IMR-90 (cell line): ENCODE results near the gene GLCE. TPM values are rescaled to one million over a fixed set of nuclear protein-coding genes. Genes with fewer than 3 reads are reported as not detected.

Source experiments
- ATAC-seq: fragments of 200-7000 bp; cut with Tn5 transposase; 2 replicates; pipeline ENCODE4 v1.9.1; 2020; ENCODE audit warnings: low read depth, mild to moderate bottlenecking, moderate library complexity
- BruUV-seq: library from RNA; stranded (reverse); fragments of 400-500 nt; replicated peaks from 2 replicates; lab custom pipeline; 2021; lab: Mats Ljungman, UMichigan
- CTCF ChIA-PET: fragments of 300-600 bp; formaldehyde crosslinking; extraction: SDS; loops from one replicate; lab custom pipeline; 2021; ENCODE audit warnings: antibody characterized with exemption; lab: Yijun Ruan, JAX
- POLR2A ChIA-PET: fragments of 300-600 bp; sonication (Branson Sonifier 250); formaldehyde crosslinking; loops from one replicate; lab custom pipeline; 2022; ENCODE audit warnings: antibody characterized with exemption; ENCODE audit not compliant: unreplicated experiment; lab: Charles Lee
- DNase-seq: peaks from one replicate; pipeline ENCODE4 v3.0.0; 2013
- H2AFZ ChIP-seq: replicated peaks from 2 replicates; pipeline ENCODE3; 2013; ENCODE audit warnings: low read length, mild to moderate bottlenecking; ENCODE audit not compliant: poor library complexity
- H2AK5ac ChIP-seq: 2 replicates; pipeline ENCODE4 v1.6.1; 2013; ENCODE audit warnings: low read depth, low read length, inconsistent platforms
- H2AK9ac ChIP-seq: replicated peaks from 2 replicates; pipeline ENCODE3; 2013; ENCODE audit warnings: mild to moderate bottlenecking, low read depth, low read length, moderate library complexity; ENCODE audit not compliant: poor library complexity
- H2BK120ac ChIP-seq: 2 replicates; pipeline ENCODE4 v1.6.1; 2013; ENCODE audit warnings: low read depth, low read length, inconsistent platforms
- H2BK15ac ChIP-seq: 3 replicates; pipeline ENCODE4 v1.6.1; 2013; ENCODE audit warnings: low read depth, low read length, inconsistent platforms
- H2BK20ac ChIP-seq: 2 replicates; pipeline ENCODE4 v1.6.1; 2013; ENCODE audit warnings: low read depth, mild to moderate bottlenecking, inconsistent platforms, low read length, moderate library complexity
- H2BK5ac ChIP-seq: 2 replicates; pipeline ENCODE4 v1.6.1; 2013; ENCODE audit warnings: mild to moderate bottlenecking, low read depth, low read length, inconsistent platforms; ENCODE audit not compliant: poor library complexity, severe bottlenecking
- H3K14ac ChIP-seq: replicated peaks from 2 replicates; pipeline ENCODE4 v1.6.1; 2013; ENCODE audit warnings: low read depth, low read length, inconsistent platforms
- H3K18ac ChIP-seq: 2 replicates; pipeline ENCODE4 v1.6.1; 2013; ENCODE audit warnings: low read depth, low read length, control low read depth
- H3K23ac ChIP-seq: 2 replicates; pipeline ENCODE4 v1.6.1; 2013; ENCODE audit warnings: low read depth, low read length, inconsistent platforms
- H3K27ac ChIP-seq: 2 replicates; pipeline ENCODE4 v1.5.1; 2013; ENCODE audit warnings: mild to moderate bottlenecking, control low read depth, low read length; ENCODE audit not compliant: insufficient read depth
- H3K27me3 ChIP-seq: 2 replicates; pipeline ENCODE4 v1.6.1; 2013; ENCODE audit warnings: low read length; ENCODE audit not compliant: control insufficient read depth, insufficient read depth
- H3K36me3 ChIP-seq: 2 replicates; pipeline ENCODE4 v1.6.1; 2013; ENCODE audit warnings: low read length, mixed read lengths; ENCODE audit not compliant: control insufficient read depth, insufficient read depth
- H3K4ac ChIP-seq: 2 replicates; pipeline ENCODE4 v1.6.1; 2013; ENCODE audit warnings: low read depth, low read length, inconsistent platforms
- H3K4me1 ChIP-seq: 2 replicates; pipeline ENCODE4 v1.6.1; 2013; ENCODE audit warnings: low read length, mixed read lengths; ENCODE audit not compliant: control insufficient read depth, insufficient read depth
- H3K4me2 ChIP-seq: 2 replicates; pipeline ENCODE4 v1.6.1; 2013; ENCODE audit warnings: low read depth, mild to moderate bottlenecking, control low read depth, low read length, moderate library complexity
- H3K4me3 ChIP-seq: 2 replicates; pipeline ENCODE4 v1.5.1; 2013; ENCODE audit warnings: low read depth, mild to moderate bottlenecking, control low read depth, low read length, moderate library complexity; ENCODE audit not compliant: insufficient read depth
- H3K56ac ChIP-seq: 2 replicates; pipeline ENCODE4 v1.6.1; 2013; ENCODE audit warnings: low read length, inconsistent platforms; ENCODE audit not compliant: insufficient read depth; ENCODE audit errors: extremely low read depth
- H3K79me1 ChIP-seq, 2 experiments: 2 replicates each; pipeline ENCODE4 v1.6.1; 2013; ENCODE audit warnings: low read length in 2 of 2, inconsistent platforms in 1 of 2, low read depth in 1 of 2
- H3K9ac ChIP-seq: 2 replicates; pipeline ENCODE4 v1.6.1; 2013; ENCODE audit warnings: low read depth, low read length, control low read depth
- H3K9me1 ChIP-seq: 2 replicates; pipeline ENCODE4 v1.6.1; 2013; ENCODE audit warnings: low read length, inconsistent platforms; ENCODE audit not compliant: insufficient read depth
- H3K9me3 ChIP-seq: 2 replicates; pipeline ENCODE4 v1.6.1; 2013; ENCODE audit warnings: low read length; ENCODE audit not compliant: control insufficient read depth, insufficient read depth
- H4K20me1 ChIP-seq: 2 replicates; pipeline ENCODE4 v1.6.1; 2013; ENCODE audit warnings: low read length, inconsistent platforms; ENCODE audit not compliant: insufficient read depth
- H4K5ac ChIP-seq: 2 replicates; pipeline ENCODE4 v1.6.1; 2013; ENCODE audit warnings: mild to moderate bottlenecking, low read depth, low read length, control low read depth
- H4K8ac ChIP-seq, 2 experiments: 2 replicates each; pipeline ENCODE4 v1.6.1; 2013; ENCODE audit warnings: low read depth in 2 of 2, low read length in 2 of 2, control low read depth in 1 of 2, inconsistent platforms in 1 of 2
- H4K91ac ChIP-seq: 2 replicates; pipeline ENCODE4 v1.6.1; 2013; ENCODE audit warnings: low read depth, low read length, inconsistent platforms; ENCODE audit not compliant: insufficient read depth
- CEBPB ChIP-seq: IDR thresholded peaks from 2 replicates; pipeline ENCODE4 v1.6.1; 2012; ENCODE audit warnings: low read depth, low read length, improper control_type of control experiment
- MXI1 ChIP-seq: IDR thresholded peaks from 2 replicates; pipeline ENCODE4 v1.6.1; 2012; ENCODE audit warnings: low read depth, mild to moderate bottlenecking, low read length, moderate library complexity, borderline replicate concordance
- POLR2A ChIP-seq: IDR thresholded peaks from 2 replicates; pipeline ENCODE4 v1.6.1; 2012; ENCODE audit warnings: mild to moderate bottlenecking, low read depth, low read length
- RAD21 ChIP-seq: IDR thresholded peaks from 2 replicates; pipeline ENCODE4 v1.6.1; 2012; ENCODE audit warnings: low read length, improper control_type of control experiment
- RFX5 ChIP-seq: IDR thresholded peaks from 2 replicates; pipeline ENCODE4 v1.8.0; 2012; ENCODE audit warnings: low read depth, mild to moderate bottlenecking, low read length, moderate library complexity
- WGBS, 2 experiments: methylation state at CpG; one replicate each; pipeline versions ENCODE4 v1.1.5 to v1.1.7; 2013; ENCODE audit warnings: missing lambda C conversion rate in 2 of 2; ENCODE audit not compliant: insufficient read length in 1 of 2; ENCODE audit errors: extremely low coverage in 2 of 2; 5-methylcytosine and 5-hydroxymethylcytosine counted together
- dilution Hi-C: fragments of 300-500 bp; cut with HindIII; formaldehyde crosslinking; loops from one replicate; pipeline ENCODE4 v1.14.3; 2018; ENCODE audit warnings: low sequenced_read_pairs; ENCODE audit not compliant: unreplicated experiment
- in situ Hi-C: fragments of 300-500 bp; cut with MboI; formaldehyde crosslinking; loops from 3 replicates; pipeline ENCODE4 v1.14.3; 2019; ENCODE audit warnings: low sequenced_read_pairs, inconsistent platforms, mixed read lengths
- intact Hi-C: fragments of 100-400 bp; cut with micrococcal nuclease; formaldehyde crosslinking; loops from 2 replicates; pipeline ENCODE4 v1.10.0; 2022
- polyA plus RNA-seq, 3 experiments: library from polyadenylated mRNA; depleted of rRNA; stranded (reverse); fragments of >200 nt; gene quantifications; 2 replicates each; pipeline ENCODE4 v1.2.3, GENCODE V29; 2012; ENCODE audit warnings: low replicate concordance in 1 of 3
- total RNA-seq: library from RNA; depleted of rRNA; stranded (reverse); fragments of >200 nt; gene quantifications from 2 replicates; pipeline ENCODE4 v1.2.3, GENCODE V29; 2012
- TF ChIP-seq, protein P1 (sequence below): fragments of 150-350 bp; IDR thresholded peaks from 2 replicates; pipeline ENCODE4 v1.6.1; 2016; ENCODE audit warnings: low read depth, mild to moderate bottlenecking, low read length, moderate library complexity, borderline replicate concordance

The GLCE gene
- total and polyA plus RNA-seq, 2 of the 4 experiments (the other 2 are of a cell fraction) = 15.3 to 29.6 TPM

DNA sequence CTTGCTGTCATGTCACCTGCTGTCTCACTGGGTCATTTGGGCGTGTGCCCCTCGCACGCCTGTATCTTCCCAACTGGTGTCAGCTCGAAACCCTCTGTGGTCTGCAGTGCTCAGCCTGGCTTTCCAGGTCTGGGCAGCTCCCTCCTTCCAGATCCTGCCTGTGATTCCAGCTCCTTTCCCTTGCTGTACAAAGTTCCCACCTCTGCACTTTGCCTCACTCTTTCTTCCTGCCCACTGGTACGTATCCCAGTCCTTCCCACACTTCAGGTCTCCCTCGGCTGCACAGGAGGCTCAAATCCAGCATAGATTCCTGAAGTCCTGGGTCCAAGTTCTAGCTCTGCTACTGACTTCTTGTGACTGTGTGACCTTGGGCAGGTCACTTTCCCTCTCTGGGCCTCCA is 136.2 kb downstream of the GLCE start:
- no peak overlapping the region for H4K91ac ChIP-seq
- H4K5ac ChIP-seq = no peak overlapping the region
- ATAC-seq (no peak), DNase-seq (no peak)
- ChIA-PET POLR2A (no interaction called here), CTCF (no interaction called here)
- H3K4me2 ChIP-seq = no peak overlapping the region
- H2AK9ac ChIP-seq = peak overlapping the region; percentile 15
- no peaks in the 10 kb centered on the region; the same call in 1 of the 2 replicates for H3K9me1 ChIP-seq
- H3K9ac ChIP-seq = no peak overlapping the region
- dilution Hi-C loops = no loop called here
- H3K23ac ChIP-seq = no peak overlapping the region
- H3K36me3 ChIP-seq = no peaks in the 10 kb centered on the region
- peaks cover 20% of the 10 kb centered on the region for H3K27me3 ChIP-seq
- no peak overlapping the region for H2BK20ac ChIP-seq
- H3K9me3 ChIP-seq = peaks cover 7% of the 10 kb centered on the region
- no peak overlapping the region for H3K4ac ChIP-seq
- TF ChIP-seq MXI1 = no peak
- no peak for TF ChIP-seq CEBPB
- TF ChIP-seq POLR2A = no peak
- no peak for TF ChIP-seq RFX5
- TF ChIP-seq, protein P1, sequence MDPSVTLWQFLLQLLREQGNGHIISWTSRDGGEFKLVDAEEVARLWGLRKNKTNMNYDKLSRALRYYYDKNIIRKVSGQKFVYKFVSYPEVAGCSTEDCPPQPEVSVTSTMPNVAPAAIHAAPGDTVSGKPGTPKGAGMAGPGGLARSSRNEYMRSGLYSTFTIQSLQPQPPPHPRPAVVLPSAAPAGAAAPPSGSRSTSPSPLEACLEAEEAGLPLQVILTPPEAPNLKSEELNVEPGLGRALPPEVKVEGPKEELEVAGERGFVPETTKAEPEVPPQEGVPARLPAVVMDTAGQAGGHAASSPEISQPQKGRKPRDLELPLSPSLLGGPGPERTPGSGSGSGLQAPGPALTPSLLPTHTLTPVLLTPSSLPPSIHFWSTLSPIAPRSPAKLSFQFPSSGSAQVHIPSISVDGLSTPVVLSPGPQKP = no peak
- TF ChIP-seq RAD21 = no peak
- no peak overlapping the region for H2BK5ac ChIP-seq
- H3K4me3 ChIP-seq = no peak overlapping the region
- intact Hi-C loops = no loop called here
- H3K14ac ChIP-seq = no peak overlapping the region
- no peaks in the 10 kb centered on the region for H3K4me1 ChIP-seq
- H2AK5ac ChIP-seq = no peak overlapping the region
- 92% methylated on average over 6 of the region's 6 CpGs; no CpG with 5 or more reads in 1 of the 2 experiments for WGBS, 2 experiments
- no peak overlapping the region for H3K56ac ChIP-seq
- no peaks in the 10 kb centered on the region for H4K20me1 ChIP-seq
- in situ Hi-C loops = no loop called here
- H4K8ac ChIP-seq = no peak overlapping the region
- no peak overlapping the region for H3K18ac ChIP-seq
- no peak overlapping the region for H2BK15ac ChIP-seq
- no peak overlapping the region for H2AFZ ChIP-seq
- no peak overlapping the region for H2BK120ac ChIP-seq
- H3K79me1 ChIP-seq = no peaks in the 10 kb centered on the region
- no TSS peak for BruUV-seq
- no peak overlapping the region for H3K27ac ChIP-seq
